Gastroesophageal sphincter (tissue), 4 donors: ENCODE measurements around the gene ENO2. TPM values are rescaled to one million over a fixed set of nuclear protein-coding genes. Genes with fewer than 3 reads are reported as not detected.
A peak's percentile ranks its signal among the peaks of the same experiment; 100 is the strongest.
"Not testable (repeated sequence)": the region's sequence is repeated elsewhere in the genome, so short reads cannot be mapped to it uniquely, and the experiment has no call there.

Experiments used
- ATAC-seq: fragments of 150-250 bp; one replicate; pipeline ENCODE4 v1.9.1; 2016; ENCODE audit warnings: mild to moderate bottlenecking, moderate library complexity
- H3K27ac ChIP-seq, 4 donors: fragments of 200-600 bp; sonication (generic) in 3 of 4; 1 replicate in 3 of 4; 2 replicates in 1 of 4; pipeline ENCODE4 v1.5.1; 2016 to 2019
- H3K27me3 ChIP-seq: fragments of 200-600 bp; sonication (generic); one replicate; pipeline ENCODE4 v1.5.1; 2019
- H3K36me3 ChIP-seq, 2 donors: fragments of 200-600 bp; sonication (generic); one replicate each; pipeline ENCODE4 v1.5.1; 2019; ENCODE audit warnings: control low read depth in 1 of 2
- H3K4me1 ChIP-seq, 3 donors: fragments of 200-600 bp; sonication (generic); 1 replicate in 2 of 3; 2 replicates in 1 of 3; pipeline ENCODE4 v1.5.1; 2016 to 2019; ENCODE audit warnings: control low read depth in 2 of 3
- H3K4me3 ChIP-seq, 2 donors: fragments of 200-600 bp; sonication (generic); one replicate each; pipeline ENCODE4 v1.5.1; 2019; ENCODE audit warnings: mild to moderate bottlenecking in 1 of 2, moderate library complexity in 1 of 2
- H3K9me3 ChIP-seq, 3 donors: fragments of 200-600 bp; sonication (generic); one replicate each; pipeline ENCODE4 v1.5.1; 2017 to 2019; ENCODE audit warnings: control low read depth in 2 of 3
- CTCF ChIP-seq, 4 experiments: fragments of 200-600 bp in 2 of 4; fragments of 450-650 bp in 2 of 4; sonication (generic) in 1 of 4; IDR thresholded peaks; one replicate each; pipeline ENCODE4 v1.5.1; 2017 to 2019; ENCODE audit warnings: antibody characterized with exemption in 4 of 4, mild to moderate bottlenecking in 2 of 4, moderate library complexity in 2 of 4
- EP300 ChIP-seq: sonication (generic); formaldehyde crosslinking; IDR thresholded peaks from one replicate; pipeline ENCODE4 v1.6.1; 2017; ENCODE audit warnings: antibody characterized with exemption, mild to moderate bottlenecking
- POLR2A ChIP-seq, 2 donors: fragments of 450-650 bp; IDR thresholded peaks; one replicate each; pipeline ENCODE4 v1.6.1; 2017; ENCODE audit warnings: antibody characterized with exemption in 2 of 2, mild to moderate bottlenecking in 2 of 2, moderate library complexity in 1 of 2
- POLR2AphosphoS5 ChIP-seq: sonication (generic); formaldehyde crosslinking; IDR thresholded peaks from one replicate; pipeline ENCODE4 v1.6.1; 2017; ENCODE audit warnings: antibody characterized with exemption
- WGBS, 2 donors: methylation state at CpG; one replicate each; pipeline ENCODE4 v1.1.5; 2018; ENCODE audit warnings: low coverage in 1 of 2; 5-methylcytosine and 5-hydroxymethylcytosine counted together
- total RNA-seq, 4 donors: library from RNA; depleted of rRNA; stranded (reverse); fragments of >200 nt; gene quantifications; one replicate each; pipeline ENCODE4 v1.1.0, GENCODE V29; 2016

The ENO2 gene
- total RNA-seq, 4 donors from 2014 or later, result 31.2 to 68.2 (median 43.5) TPM

DNA sequence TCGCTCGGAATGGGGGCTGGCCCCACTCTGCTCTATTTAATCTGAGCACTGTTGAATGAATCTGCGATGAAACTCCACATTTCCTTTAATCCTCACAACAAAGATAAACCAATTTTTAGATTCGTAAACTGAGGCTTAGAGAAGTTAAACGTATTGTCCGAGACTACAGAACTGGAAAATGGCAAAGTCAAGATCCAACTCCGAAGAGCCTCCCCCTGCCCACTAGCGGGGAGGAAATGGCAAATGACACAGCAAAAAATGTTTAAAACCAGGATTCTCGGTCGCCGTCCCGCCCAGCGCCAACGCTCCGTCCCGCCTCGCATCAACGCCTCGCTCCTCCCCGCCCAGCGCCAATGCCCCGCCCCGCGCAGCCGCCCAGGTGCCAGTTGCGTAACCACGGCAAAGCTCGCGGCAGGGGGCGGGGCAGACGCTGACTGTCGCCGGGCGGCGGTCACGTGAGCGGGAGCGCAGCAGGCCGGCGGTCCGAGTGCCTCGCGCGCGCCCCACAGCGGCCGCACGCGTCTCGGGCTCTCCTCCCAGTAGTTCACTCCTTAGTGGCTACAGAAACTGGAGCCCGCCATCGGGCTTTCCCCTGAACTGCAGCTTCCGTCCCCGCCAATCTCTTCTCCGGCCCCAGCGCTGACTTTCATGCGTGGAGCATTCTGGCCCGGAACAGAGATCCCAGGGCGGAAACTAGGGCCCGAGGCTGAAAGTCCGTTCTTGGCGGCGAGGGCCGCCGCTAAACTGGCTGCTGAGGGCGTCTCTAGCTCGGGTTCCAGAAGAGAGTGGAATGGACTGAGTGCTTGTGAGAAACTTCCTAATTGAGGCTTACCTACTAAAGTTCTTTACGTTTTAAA, 23.4 kb upstream of the ENO2 start:
- ATAC-seq, result peak; percentile 97
- no peaks in the 10 kb centered on the region for H3K27me3 ChIP-seq

GRCh38 chr12:6891646-6892001, 22.8 kb upstream of the ENO2 start:
- H3K27me3 ChIP-seq, result no peaks in the 10 kb centered on the region
- ATAC-seq, result no peak
- H3K4me3 ChIP-seq, result peak overlapping the region; percentile 47 to 54
- H3K9me3 ChIP-seq, result no peaks in the 10 kb centered on the region
- no peaks in the 10 kb centered on the region for H3K36me3 ChIP-seq
- peaks cover 0 to 19% (median 4%) of the 10 kb centered on the region in 3 donors for H3K4me1 ChIP-seq
- H3K27ac ChIP-seq, result peak overlapping the region; percentile 82 to 93 (median 91)
- TF ChIP-seq POLR2AphosphoS5 (no peak), POLR2A (IDR thresholded peaks at IDR 0.05) (no peak), EP300 (no peak), CTCF (IDR thresholded peaks at IDR 0.05) (no peak)
- 82 to 92% methylated on average over 4 to 5 of the region's 5 CpGs for WGBS, 2 donors

More for the DNA sequence above, 23.4 kb upstream of the ENO2 start:
- 2 to 9% methylated on average over 9 of the region's 68 CpGs for WGBS, 2 donors
- no peaks in the 10 kb centered on the region for H3K36me3 ChIP-seq
- H3K4me1 ChIP-seq, result peaks cover 0 to 19% (median 4%) of the 10 kb centered on the region in 3 donors
- no peaks in the 10 kb centered on the region for H3K9me3 ChIP-seq
- peak overlapping the region; percentile 85 to 93 (median 91) for H3K27ac ChIP-seq
- TF ChIP-seq CTCF (IDR thresholded peaks at IDR 0.05) (peak in 3 of 4 experiments; percentile 90 to 97 (median 93)), POLR2AphosphoS5 (peak; percentile 86), POLR2A (IDR thresholded peaks at IDR 0.05) (peak; percentile 39 to 68), EP300 (no peak)
- H3K4me3 ChIP-seq, result peak overlapping the region; percentile 47 to 54

- 80 to 84% methylated on average over 1 to 3 of the region's 3 CpGs for WGBS, 2 donors
- not testable (repeated sequence) for H3K36me3 ChIP-seq
- peaks cover 0 to 19% (median 4%) of the 10 kb centered on the region in 3 donors for H3K4me1 ChIP-seq
Measured at GRCh38 chr12:6892683-6893082, 21.7 kb upstream of the ENO2 start.

DNA sequence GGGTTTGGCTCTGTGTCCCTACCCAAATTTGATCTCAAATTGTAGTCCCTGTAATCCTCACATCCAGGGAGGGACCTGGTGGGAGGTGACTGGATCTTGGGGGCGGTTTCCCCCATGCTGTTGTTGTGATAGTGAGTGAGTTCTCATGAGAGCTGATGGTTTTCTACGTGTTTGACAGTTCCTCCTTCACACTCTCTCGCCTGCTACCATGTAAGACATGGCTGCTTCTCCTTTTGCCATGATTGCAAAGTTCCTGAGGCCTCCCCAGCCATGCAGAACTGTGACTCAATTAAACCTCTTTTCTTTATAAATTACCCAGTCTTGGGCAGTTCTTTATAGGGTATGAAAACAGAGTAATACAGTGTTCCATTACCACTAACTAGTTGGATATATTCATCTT, 20.1 kb upstream of the ENO2 start:
- WGBS, 2 donors, result 71 to 88% methylated on average over 2 to 3 of the region's 3 CpGs
- H3K27me3 ChIP-seq, result no peaks in the 10 kb centered on the region
- no peaks in the 10 kb centered on the region for H3K36me3 ChIP-seq
- no peak for ATAC-seq
- no peak overlapping the region for H3K4me3 ChIP-seq
- H3K27ac ChIP-seq, result no peak overlapping the region
- H3K9me3 ChIP-seq, result no peaks in the 10 kb centered on the region
- peaks cover 0 to 19% (median 4%) of the 10 kb centered on the region in 3 donors for H3K4me1 ChIP-seq
- TF ChIP-seq POLR2AphosphoS5, result no peak
- TF ChIP-seq CTCF (IDR thresholded peaks at IDR 0.05), result no peak
- no peak for TF ChIP-seq EP300
- no peak for TF ChIP-seq POLR2A (IDR thresholded peaks at IDR 0.05)

More at GRCh38 chr12:6892683-6893082, 21.7 kb upstream of the ENO2 start:
- H3K27ac ChIP-seq, H3K4me3 ChIP-seq, ATAC-seq, H3K9me3 ChIP-seq, H3K27me3 ChIP-seq: not testable (repeated sequence)

DNA sequence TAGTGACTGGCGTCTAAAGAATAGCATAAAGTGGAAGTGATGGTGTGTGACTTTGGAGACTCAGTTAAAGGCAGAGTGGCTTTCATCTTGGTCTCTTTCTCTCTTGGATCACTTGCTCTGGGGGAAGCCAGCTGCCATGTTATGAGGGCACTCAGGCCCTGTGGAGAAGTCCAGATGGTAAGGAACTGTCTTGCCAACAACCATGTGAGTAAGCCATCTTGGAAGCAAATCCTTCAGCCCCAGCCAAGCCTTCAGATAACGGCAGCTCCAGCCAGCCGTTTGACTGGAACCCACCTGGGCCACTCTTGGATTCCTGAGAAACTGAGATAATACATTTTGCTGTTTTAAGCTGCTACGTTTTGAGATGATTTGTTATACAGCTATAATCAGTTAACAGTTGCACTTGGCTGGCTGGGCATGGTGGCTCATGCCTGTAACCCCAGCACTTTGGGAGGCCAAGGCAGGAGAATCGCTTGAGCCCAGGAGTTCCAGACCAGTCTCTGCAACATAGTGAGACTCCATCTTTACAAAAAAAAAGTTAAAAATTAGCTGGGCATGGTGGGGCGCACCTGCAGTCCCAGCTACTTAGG, 17.4 kb upstream of the ENO2 start:
- Histone ChIP-seq H3K4me3 (no peak overlapping the region), H3K27me3 (no peaks in the 10 kb centered on the region), H3K9me3 (no peaks in the 10 kb centered on the region), H3K36me3 (no peaks in the 10 kb centered on the region), H3K4me1 (peaks cover 0 to 3% (median 0%) of the 10 kb centered on the region in 3 donors), H3K27ac (no peak overlapping the region)
- no peak for TF ChIP-seq POLR2A (IDR thresholded peaks at IDR 0.05)
- TF ChIP-seq CTCF (IDR thresholded peaks at IDR 0.05), result no peak
- no peak for ATAC-seq
- WGBS, 2 donors, result 57 to 75% methylated on average over 4 to 5 of the region's 6 CpGs
